GM19395 (cell line): ENCODE results near the gene SNX3.
"Not testable (repeated sequence)": the region's sequence is repeated elsewhere in the genome, so short reads cannot be mapped to it uniquely, and the experiment has no call there.

ENCODE experiments used
- ATAC-seq: cut with Tn5 transposase; IDR thresholded peaks from one replicate; pipeline ENCODE4 v1.9.1; 2021; ENCODE audit warnings: mild to moderate bottlenecking, moderate library complexity; ENCODE audit not compliant: unreplicated experiment

SNX3 gene

GRCh38 chr6:108260809-108261569, at the start of gene SNX3:
Gene SNX3, minus strand, starts transcription at chr6:108261040. Its CDS starts 119 bp downstream, at chr6:108260921.
- ATAC-seq: peak; percentile 86

DNA sequence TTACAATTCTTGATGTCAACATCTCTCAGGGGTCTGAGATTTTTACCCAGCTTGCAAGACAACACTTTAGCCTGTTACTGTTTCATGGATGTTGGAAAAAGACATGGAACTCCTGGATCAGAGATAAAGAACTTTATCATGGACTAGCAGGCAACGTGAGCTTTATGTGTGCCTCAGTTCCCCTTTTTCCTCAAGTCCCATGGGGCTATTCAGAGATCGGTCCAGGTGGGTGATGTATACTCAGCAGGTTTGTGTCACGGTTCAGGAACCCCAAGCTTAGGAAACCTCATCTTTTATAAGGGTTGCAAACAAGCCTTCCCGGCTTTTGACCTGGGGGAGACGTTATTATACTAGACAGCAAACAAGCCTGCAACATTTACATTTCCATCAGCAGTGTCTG, 49.0 kb upstream of the SNX3 start:
- no peak for ATAC-seq

GRCh38 chr6:108308641-108309040, 47.8 kb upstream of the SNX3 start:
- not testable (repeated sequence) for ATAC-seq

DNA sequence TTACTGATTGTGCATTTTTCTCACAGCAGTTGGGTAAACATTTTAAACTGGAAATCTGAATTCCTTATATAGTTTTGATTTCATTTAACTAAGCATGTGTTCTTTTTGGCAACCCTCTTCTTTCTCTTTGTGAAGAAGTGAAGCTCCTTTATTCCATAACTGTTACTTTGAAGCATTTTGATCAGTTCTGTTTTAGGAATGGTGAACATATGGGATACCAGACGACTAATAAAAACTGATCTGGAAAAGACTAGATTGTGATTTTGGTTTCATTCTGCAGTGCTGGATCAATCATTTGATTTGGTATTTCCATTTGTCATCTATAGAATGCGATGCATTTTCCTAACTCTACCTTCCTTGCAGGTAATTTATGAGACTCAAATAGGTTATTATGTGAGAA, 43.8 kb upstream of the SNX3 start:
- no peak for ATAC-seq

DNA sequence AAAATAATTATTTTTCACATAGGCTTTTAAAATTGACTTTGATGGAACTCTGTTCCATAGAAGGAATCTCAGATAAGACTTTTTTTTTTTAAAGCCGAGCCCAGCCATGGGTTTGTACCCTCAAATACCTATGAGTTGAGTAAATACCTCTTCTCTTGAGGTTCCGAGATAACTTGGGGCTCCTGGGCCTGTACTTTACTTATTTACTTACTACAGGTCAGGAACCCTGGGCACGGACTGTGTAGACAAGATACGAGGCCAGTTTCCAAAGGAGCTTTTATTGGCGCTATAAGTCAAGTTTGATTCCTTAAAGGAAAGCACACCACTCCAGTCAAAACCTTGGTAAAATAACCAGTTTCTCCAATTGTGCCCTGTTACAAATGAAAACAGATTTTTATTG, 41.5 kb upstream of the SNX3 start:
- no peak for ATAC-seq

DNA sequence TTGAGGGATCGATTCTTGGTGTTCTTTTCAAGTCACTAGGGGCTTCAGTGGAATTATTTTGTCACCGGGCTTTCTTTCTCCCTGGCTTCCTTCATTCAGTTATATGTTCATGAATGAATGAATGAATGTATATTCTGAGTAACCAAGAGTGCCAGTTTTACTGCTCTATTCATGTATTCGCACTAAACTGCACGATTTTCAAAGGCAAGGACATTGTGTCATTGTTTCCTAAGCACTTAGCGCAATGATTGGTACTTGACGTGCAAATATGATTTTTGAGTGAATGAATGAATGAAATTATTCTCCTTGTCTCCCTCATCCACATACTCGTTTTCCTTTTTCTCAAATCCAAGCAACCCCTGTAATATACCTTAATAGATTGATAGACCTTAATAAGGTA, 34.8 kb upstream of the SNX3 start:
- no peak for ATAC-seq

DNA sequence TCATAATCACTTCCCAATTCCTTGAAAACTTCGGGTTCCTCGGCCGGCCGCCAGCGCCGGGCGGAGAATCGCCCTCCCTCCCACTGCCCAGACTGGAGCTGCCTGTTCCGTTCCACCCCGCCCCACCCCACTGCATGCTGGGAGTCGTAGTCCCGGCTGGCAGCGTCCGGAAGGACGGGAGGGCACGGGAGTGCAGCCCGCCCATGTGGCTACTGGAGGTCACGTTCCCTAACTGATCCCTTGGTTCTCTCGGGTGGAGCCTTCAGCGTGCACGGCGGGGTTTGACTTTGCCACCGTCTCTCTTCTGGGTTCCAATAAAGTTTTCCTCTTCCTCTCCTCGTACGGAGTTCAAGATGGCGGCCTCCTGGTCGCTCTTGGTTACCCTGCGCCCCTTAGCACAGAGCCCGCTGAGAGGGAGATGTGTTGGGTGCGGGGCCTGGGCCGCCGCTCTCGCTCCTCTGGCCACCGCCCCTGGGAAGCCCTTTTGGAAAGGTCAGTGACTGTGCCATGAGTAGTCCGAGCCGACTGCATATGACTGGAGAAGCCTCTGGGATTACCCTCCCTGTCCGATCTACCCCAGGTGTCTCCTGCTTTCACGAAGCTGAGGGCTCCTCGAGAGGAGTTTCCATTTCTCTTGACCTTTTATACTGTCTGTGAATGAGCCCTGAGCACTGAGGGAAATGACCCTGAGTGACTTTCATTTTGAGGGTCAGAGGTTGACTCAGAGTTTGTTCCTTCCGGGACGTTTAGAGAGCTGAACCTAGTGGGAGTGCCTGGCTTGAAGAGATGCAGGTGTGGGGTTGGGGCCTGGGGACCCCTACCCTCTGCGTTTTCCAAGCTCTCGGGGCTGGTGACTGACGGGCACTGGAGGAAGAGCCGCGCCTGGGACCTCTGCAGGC, 34.1 kb upstream of the SNX3 start, which contains the start of gene AFG1L:
Gene AFG1L, plus strand, starts transcription at position 328 of the 899 bp plus-strand sequence. Its CDS starts 26 bp downstream, at position 354.
- ATAC-seq: peak; percentile 91

GRCh38 chr6:108294297-108294726, 33.5 kb upstream of the SNX3 start:
- ATAC-seq: peak; percentile 30

GRCh38 chr6:108293527-108294296, 32.9 kb upstream of the SNX3 start:
- ATAC-seq: no peak

- not testable (repeated sequence) for ATAC-seq
Measured at GRCh38 chr6:108292561-108292960, 31.7 kb upstream of the SNX3 start.

DNA sequence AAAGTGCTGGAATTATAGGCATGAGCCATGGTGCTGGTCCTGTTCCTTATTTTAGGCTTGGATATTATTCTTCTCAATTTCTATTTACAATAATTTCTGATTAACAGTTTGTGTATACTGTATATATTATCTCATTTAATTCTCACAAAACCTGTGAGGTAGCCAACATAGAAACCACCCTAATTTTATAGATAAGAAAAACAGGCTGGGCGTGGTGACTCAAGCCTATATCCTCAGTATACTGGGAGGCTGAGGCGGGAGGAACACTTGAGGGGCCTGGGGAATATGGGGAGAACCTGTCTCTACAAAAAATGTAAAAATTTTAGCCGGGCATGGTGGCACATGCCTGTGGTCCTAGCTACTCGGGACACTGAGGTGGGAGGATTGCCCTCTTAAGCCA, 30.3 kb upstream of the SNX3 start:
- ATAC-seq: no peak

DNA sequence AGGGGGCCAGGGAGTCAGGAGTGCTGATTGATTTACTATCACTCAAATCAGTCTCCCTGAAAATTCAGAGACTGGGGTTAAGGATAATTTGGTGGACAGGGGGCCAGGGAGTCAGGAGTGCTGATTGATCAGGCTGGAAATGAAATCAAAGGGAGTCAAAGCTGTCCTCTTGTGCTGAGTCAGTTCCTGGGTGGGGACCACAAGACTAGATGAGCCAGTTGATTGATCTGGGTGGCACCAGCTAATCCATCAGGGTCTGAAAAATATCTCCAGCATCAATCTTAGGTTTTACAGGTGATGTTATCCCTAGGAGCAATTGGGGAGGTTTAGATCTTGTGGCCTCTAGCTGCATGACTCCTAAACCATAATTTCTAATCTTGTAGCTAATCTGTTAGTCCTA, 27.9 kb upstream of the SNX3 start:
- no peak for ATAC-seq

DNA sequence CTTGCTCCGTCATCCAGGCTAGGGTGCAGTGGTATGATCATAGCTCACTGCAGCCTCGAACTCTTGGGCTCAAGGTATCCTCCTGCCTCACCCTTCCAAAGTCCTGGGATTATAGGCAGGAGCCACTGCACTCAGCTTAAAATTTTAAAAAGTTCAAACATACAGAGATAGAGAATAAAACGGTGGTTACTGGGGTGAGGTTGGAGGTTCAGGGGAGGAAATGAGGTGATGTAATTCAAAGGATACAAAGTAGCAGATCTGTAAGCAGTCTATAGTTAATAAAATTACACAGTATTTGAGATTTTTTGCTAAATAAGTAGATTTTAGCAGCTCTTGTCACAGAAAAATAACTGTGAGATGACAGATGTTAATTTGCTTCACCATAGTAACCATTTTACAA, 26.5 kb upstream of the SNX3 start:
- ATAC-seq: no peak

DNA sequence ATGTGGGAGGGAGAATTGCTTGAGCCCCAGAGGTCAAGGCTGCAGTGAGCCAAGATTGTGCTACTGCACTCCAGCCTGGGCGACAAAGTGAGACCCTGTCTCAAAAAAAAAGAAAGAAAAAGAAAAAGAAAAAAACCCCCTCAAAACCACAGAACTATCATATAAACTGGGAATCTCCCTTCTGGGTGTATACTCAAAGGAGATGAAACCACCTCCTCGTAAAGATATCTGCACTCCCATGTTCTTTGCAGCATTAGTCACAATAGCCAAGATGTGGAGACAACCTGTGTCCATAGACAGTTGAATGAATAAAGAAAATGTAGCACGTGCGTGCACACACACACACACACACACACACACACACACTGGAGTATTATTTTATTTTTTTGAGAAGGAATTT, 25.5 kb upstream of the SNX3 start:
- ATAC-seq: no peak

GRCh38 chr6:108285381-108285780, 24.5 kb upstream of the SNX3 start:
- ATAC-seq: no peak

DNA sequence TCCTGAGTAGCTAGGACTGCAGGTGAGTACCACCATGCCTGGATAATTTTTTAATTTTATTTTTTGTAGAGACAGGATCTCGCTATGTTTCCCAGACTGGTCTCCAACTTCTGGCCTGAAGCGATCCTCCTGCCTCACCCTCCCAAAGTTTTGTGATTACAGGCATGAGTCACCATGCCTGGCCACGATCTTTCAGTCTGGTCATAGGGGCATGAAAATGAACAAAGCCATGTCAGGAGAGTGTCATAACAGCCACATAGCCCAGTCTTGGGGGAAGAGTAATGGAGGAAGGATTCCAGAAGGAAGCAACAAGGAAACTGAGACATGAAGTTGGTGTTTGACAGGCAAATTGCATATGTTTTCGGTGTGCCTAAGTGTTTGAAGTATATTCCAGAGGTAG, 17.0 kb upstream of the SNX3 start:
- no peak for ATAC-seq

- no peak for ATAC-seq
Measured at GRCh38 chr6:108277295-108277694, 16.5 kb upstream of the SNX3 start.

GRCh38 chr6:108275976-108276375, 15.1 kb upstream of the SNX3 start:
- ATAC-seq: no peak

DNA sequence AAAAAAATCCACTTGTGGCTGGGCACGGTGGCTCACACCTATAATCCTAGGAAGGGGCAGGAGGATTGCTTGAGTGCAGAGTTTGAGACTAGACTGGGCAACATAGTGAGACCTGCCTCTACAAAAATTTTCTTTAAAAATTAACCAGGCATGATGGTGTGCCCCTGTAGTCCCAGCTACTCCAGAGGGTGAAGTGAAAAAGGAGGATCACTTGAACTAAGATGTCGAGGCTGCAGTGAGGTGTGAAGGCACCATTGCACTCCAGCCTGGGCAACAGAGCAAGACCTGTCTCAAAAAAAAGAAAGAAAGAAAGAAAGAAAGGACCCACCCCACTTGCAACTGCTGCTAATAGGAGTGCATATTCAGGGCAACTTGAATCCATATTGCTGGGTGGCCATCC, 13.7 kb upstream of the SNX3 start:
- no peak for ATAC-seq

DNA sequence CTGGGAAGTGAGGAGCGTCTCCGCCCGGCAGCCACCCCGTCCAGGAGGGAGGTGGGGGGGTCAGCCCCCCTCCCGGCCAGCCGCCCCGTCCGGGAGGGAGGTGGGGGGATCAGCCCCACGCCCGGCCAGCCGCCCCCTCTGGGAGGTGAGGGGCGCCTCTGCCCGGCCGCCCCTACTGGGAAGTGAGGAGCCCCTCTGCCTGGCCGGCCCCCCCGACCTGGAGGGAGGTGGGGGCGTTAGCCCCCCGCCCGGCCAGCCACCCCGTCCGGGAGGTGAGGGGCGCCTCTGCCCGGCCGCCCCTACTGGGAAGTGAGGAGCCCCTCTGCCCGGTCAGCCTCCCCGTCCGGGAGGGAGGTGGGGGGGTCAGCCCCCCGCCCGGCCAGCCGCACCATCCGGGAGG, 9.1 kb upstream of the SNX3 start:
- ATAC-seq: not testable (repeated sequence)

DNA sequence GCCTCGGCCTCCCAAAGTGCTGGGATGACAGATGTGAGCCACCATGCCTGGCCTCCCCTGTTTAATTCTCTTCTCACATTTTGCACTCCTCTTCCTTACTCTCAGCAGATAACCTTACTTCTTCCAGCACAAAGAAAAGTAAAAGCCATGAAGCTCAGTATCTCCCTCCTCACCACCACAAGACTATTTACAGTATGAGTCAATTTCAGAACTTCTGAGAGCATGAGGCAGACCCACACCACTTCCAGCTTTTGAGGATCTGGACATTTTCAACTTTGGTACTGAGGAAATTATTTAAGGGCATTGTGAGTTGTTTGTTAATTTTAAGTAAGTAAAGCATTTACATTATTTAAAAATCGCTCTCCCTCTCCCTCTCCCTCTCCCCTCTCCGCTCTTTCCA, 8.0 kb upstream of the SNX3 start:
- ATAC-seq: no peak
